HG03159 (cell line): Measurements from ENCODE around the gene SORCS2.

Experiments used
- ATAC-seq: cut with Tn5 transposase; IDR thresholded peaks from one replicate; pipeline ENCODE4 v1.9.1; 2021; ENCODE audit warnings: mild to moderate bottlenecking, moderate library complexity; ENCODE audit not compliant: unreplicated experiment

Gene SORCS2

GRCh38 chr4:7217474-7218321 lies 25.4 kb downstream of the SORCS2 start:
- ATAC-seq: no peak

GRCh38 chr4:7218686-7219085 lies 26.3 kb downstream of the SORCS2 start:
- no peak for ATAC-seq

GRCh38 chr4:7222521-7222920 lies 30.2 kb downstream of the SORCS2 start:
- no peak for ATAC-seq

- ATAC-seq: no peak
These were observed 31.2 kb downstream of the SORCS2 start for GRCh38 chr4:7223541-7223940.

- no peak for ATAC-seq
These were observed 31.7 kb downstream of the SORCS2 start for GRCh38 chr4:7224001-7224400.

- ATAC-seq: no peak
These were observed 32.7 kb downstream of the SORCS2 start for GRCh38 chr4:7224878-7225533.

- ATAC-seq: no peak
These were observed 34.1 kb downstream of the SORCS2 start for GRCh38 chr4:7226439-7226838.

GRCh38 chr4:7227008-7227407 lies 34.7 kb downstream of the SORCS2 start:
- no peak for ATAC-seq

GRCh38 chr4:7228734-7229133 lies 36.4 kb downstream of the SORCS2 start:
- no peak for ATAC-seq

GRCh38 chr4:7232061-7232650 lies 39.8 kb downstream of the SORCS2 start:
- ATAC-seq: no peak

- no peak for ATAC-seq
These were observed 40.8 kb downstream of the SORCS2 start for GRCh38 chr4:7233006-7233580.

GRCh38 chr4:7233601-7234000 lies 41.3 kb downstream of the SORCS2 start:
- no peak for ATAC-seq

GRCh38 chr4:7234355-7235029 lies 42.2 kb downstream of the SORCS2 start:
- ATAC-seq: no peak

- ATAC-seq: no peak
These were observed 42.7 kb downstream of the SORCS2 start for GRCh38 chr4:7235030-7235380.

- ATAC-seq: no peak
These were observed 44.5 kb downstream of the SORCS2 start for GRCh38 chr4:7236847-7237246.

- ATAC-seq: no peak
These were observed 45.5 kb downstream of the SORCS2 start for GRCh38 chr4:7237873-7238272.

- no peak for ATAC-seq
These were observed 46.1 kb downstream of the SORCS2 start for GRCh38 chr4:7238300-7238960.

- ATAC-seq: no peak
These were observed 46.9 kb downstream of the SORCS2 start for GRCh38 chr4:7239101-7239820.

- no peak for ATAC-seq
These were observed 47.5 kb downstream of the SORCS2 start for GRCh38 chr4:7239844-7240243.

- ATAC-seq: no peak
These were observed 48.0 kb downstream of the SORCS2 start for GRCh38 chr4:7240306-7240705.
